ENCODE results near the gene CYRIA.

The CYRIA gene

DNA sequence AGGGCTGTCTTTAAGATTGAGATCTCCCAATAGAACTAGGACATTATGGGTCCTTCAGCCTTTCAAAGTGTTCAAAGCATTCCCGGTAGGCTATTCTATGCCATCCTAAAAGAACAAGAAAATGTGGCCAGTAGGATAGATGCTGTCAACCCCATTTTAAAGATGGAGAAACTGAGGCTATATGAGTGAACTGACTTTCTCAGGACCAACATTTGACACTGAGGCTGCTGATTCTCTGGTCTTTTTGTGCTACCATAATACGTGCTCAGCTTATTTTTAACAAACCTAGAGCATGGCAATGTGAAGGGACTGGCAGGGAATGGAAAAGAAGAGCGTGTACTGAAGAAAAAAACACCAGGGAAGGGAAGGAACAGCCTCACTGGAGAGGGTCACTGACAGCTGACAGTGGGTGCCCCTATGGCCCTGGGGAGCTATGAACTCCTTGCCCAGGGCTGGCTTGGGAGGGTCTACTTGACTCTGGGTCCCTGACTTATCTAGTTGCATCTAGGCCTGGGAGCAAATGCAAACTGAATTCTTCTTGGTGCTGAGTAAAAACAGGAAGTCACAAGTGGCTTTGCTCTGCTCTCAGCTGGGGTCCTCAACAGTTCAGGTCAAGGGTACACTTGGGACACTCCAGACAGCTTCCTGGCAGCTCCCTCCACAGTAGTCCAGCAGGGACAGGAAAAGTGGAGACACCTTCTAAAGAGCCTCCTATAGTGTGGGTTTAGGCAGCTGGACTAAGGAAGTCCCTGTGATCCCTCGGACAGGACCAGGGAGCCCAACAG, 2.3 kb downstream of the CYRIA start:
- DNase-seq (ENCODE audit: low read depth), result no peak
- H3K4me3 ChIP-seq (ENCODE audit: low read depth, low read length), result no peak overlapping the region
- TF ChIP-seq, protein P1, sequence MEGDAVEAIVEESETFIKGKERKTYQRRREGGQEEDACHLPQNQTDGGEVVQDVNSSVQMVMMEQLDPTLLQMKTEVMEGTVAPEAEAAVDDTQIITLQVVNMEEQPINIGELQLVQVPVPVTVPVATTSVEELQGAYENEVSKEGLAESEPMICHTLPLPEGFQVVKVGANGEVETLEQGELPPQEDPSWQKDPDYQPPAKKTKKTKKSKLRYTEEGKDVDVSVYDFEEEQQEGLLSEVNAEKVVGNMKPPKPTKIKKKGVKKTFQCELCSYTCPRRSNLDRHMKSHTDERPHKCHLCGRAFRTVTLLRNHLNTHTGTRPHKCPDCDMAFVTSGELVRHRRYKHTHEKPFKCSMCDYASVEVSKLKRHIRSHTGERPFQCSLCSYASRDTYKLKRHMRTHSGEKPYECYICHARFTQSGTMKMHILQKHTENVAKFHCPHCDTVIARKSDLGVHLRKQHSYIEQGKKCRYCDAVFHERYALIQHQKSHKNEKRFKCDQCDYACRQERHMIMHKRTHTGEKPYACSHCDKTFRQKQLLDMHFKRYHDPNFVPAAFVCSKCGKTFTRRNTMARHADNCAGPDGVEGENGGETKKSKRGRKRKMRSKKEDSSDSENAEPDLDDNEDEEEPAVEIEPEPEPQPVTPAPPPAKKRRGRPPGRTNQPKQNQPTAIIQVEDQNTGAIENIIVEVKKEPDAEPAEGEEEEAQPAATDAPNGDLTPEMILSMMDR (conservative IDR thresholded peaks at IDR 0.05; ENCODE audit: low read depth, low read length), result no peak

DNA sequence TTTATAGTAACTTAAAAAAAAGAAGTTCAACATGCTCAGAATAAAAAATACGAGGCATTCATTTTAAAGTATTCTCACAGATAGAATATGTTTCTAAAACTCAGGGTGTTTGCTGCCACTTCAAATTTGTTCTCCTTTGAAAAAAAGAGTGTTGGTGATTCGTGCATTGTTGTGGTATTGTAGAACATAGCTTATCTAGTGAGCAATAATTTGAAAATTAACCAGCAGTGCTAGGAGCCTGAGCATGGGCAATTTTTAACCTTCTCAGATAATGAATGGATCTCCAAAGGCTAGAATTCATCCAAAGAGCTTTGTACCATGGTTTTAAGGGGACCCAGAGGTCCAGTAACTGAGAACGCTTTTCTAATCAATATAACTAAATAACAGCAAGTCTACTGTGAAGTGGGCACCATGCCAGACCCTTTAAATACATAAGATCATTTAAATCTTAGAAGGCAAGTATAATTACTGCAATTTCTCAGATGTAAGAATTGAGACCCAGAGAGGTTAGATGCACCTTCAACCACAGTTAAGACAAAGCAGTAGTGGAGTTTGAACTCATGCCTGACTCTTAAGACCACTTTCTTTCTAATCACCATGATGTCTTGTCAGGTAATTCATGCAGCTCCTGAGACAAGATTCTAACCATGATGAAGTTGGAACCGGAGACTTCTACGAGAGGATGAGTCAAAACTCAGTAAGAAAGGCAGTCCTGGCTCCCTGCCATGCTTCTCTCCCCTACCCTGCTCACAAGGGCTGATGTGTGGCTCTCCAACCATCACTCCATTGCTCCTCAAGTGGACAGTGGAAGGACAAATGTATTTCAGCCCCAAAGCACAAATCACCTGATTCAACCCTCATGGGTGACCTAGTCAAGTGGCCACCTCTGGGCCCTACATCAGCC, 3.4 kb downstream of the CYRIA start:
- no peak overlapping the region for H3K4me3 ChIP-seq (ENCODE audit: low read depth, low read length)
- DNase-seq (ENCODE audit: low read depth), result peak; percentile 87

DNA sequence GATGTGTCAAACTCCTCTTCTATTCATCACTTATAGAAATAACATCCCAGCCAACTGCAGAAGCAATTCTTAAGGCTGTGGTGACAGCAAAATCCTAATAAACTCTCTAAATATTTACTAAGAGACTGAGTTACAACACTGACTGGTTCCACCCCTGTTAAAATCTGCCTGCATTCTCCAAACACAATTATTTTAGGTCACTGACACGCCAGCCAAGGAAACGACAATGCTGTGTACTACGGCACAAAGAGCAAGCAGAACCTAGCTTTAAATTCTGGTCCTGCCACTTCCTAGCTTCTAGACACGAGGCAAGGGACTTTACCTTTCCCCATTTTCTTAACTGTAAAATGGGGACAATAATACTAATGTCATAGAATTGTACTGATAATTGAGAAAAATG, 4.1 kb downstream of the CYRIA start:
- H3K4me3 ChIP-seq (ENCODE audit: low read depth, low read length), result no peak overlapping the region
- no peak for DNase-seq (ENCODE audit: low read depth)
- TF ChIP-seq, protein P1 (conservative IDR thresholded peaks at IDR 0.05; ENCODE audit: low read depth, low read length), result no peak

More for the DNA sequence above, 3.4 kb downstream of the CYRIA start:
- TF ChIP-seq, protein P1 (conservative IDR thresholded peaks at IDR 0.05; ENCODE audit: low read depth, low read length), result peak; percentile 31

DNA sequence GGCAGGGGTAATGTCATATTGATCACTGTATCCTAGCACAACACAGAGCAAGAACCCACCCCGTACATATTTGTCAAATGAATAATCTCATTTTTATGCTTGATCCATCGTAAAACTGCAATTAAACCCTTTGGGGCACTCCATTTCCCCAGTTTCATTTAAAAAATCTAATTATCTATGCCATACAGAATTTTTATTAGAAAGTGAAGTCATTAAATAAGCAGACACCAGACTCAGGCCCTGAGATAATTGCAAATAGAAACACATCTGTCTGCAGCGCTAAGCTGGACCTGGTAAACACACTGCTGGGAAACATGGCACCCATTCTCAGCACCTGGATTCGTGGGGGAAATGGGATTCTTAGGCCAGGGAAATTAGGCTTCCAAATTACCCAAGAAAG, 5.1 kb downstream of the CYRIA start:
- H3K4me3 ChIP-seq (ENCODE audit: low read depth, low read length), result no peak overlapping the region
- TF ChIP-seq, protein P1 (conservative IDR thresholded peaks at IDR 0.05; ENCODE audit: low read depth, low read length), result no peak
- no peak for DNase-seq (ENCODE audit: low read depth)

DNA sequence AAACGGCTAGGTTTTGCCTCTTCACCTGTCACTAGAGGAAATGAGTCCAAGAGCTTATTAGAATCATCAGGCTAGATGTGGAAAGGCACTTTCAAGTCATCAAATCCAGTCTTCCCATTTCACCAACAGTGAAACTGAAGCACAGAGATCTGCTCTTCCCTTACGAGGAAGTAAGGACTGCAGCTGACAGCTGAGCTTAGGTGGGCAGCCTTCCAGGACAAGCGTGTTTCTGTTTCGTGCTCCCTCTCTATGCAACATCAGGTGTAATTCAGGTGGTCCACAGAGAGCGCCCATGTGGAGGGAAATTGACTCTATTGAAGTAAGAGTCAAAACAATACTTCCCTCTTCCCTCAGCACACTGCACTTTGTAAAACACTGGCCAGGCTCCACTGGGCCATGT, 5.5 kb downstream of the CYRIA start:
- no peak overlapping the region for H3K4me3 ChIP-seq (ENCODE audit: low read depth, low read length)
- DNase-seq (ENCODE audit: low read depth), result no peak
- TF ChIP-seq, protein P1 (conservative IDR thresholded peaks at IDR 0.05; ENCODE audit: low read depth, low read length), result no peak

DNA sequence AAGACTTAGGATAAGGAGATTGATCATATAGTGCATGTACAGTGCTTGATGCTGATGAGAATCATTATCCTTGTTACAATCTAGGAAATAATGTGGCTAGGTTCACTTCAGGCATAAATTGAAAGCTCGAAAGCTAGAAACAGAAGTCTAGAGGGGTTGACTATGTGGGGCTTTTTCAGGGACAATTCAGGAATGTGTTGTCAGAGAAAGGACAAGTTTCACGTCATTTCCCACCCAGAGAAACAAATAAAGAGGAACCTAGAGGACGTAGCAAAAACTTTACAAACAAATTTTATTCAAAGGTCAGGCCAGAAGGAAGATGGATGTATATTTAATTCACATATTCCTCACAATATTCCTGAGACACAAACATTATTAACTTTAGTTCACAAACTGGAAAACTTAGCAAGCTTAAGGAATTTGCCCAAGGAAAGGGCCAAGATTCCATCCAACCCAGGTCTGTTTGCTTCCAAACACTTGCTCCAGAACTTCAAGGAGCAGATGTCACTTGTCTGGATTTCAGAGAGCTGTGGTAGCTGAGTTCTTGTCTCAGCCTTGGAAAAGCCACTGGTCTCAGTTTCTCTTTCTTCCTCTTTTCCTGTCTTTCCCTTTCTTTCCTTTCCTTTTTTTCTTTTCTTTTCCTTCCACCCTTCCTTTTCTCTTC, 7.4 kb downstream of the CYRIA start:
- TF ChIP-seq, protein P1 (conservative IDR thresholded peaks at IDR 0.05; ENCODE audit: low read depth, low read length), result no peak
- DNase-seq (ENCODE audit: low read depth), result no peak
- H3K4me3 ChIP-seq (ENCODE audit: low read depth, low read length), result no peak overlapping the region

Measured in choroid plexus epithelial cell (primary cell).